Upper lobe of right lung (tissue), 1 donor: ENCODE results near the gene ZNF367. TPM values are rescaled to one million over a fixed set of nuclear protein-coding genes. Genes with fewer than 3 reads are reported as not detected.

ENCODE experiments used
- ATAC-seq: fragments of 200-7000 bp; cut with Tn5 transposase; one replicate; pipeline ENCODE4 v1.9.1; 2020; ENCODE audit warnings: mild to moderate bottlenecking, moderate library complexity
- DNase-seq: peaks from one replicate; pipeline ENCODE4 v3.0.0-alpha.2; 2020
- H3K27ac ChIP-seq: fragments of 200-600 bp; one replicate; pipeline ENCODE4 v1.8.0; 2022
- H3K27me3 ChIP-seq: fragments of 200-600 bp; one replicate; pipeline ENCODE4 v1.8.0; 2022; ENCODE audit warnings: mild to moderate bottlenecking
- H3K36me3 ChIP-seq: fragments of 200-600 bp; one replicate; pipeline ENCODE4 v1.8.0; 2022
- H3K4me1 ChIP-seq: fragments of 200-600 bp; one replicate; pipeline ENCODE4 v1.8.0; 2022
- H3K4me3 ChIP-seq: fragments of 200-600 bp; one replicate; pipeline ENCODE4 v1.8.0; 2022; ENCODE audit warnings: mild to moderate bottlenecking
- H3K9me3 ChIP-seq: fragments of 200-600 bp; one replicate; pipeline ENCODE4 v1.8.0; 2022
- CTCF ChIP-seq: fragments of 200-600 bp; IDR thresholded peaks from one replicate; pipeline ENCODE4 v1.8.0; 2022; ENCODE audit warnings: antibody characterized with exemption
- intact Hi-C: fragments of 100-400 bp; cut with DNase I; formaldehyde crosslinking; loops from one replicate; pipeline ENCODE4 v1.11.0; 2022
- total RNA-seq: library from RNA; stranded (reverse); fragmentation: NEBNext Ultra II Directional; extraction: Animal tissue kit (Norgen Biotek cat#: 25700); gene quantifications from one replicate; pipeline ENCODE4 v1.2.1, GENCODE V29; 2021
- donor health status: DM: no; HTN: yes; CAD: no; lungs with severe emphysema.

ZNF367 gene
- total RNA-seq, 1 donor from 2014 or later: 0.67 TPM

DNA sequence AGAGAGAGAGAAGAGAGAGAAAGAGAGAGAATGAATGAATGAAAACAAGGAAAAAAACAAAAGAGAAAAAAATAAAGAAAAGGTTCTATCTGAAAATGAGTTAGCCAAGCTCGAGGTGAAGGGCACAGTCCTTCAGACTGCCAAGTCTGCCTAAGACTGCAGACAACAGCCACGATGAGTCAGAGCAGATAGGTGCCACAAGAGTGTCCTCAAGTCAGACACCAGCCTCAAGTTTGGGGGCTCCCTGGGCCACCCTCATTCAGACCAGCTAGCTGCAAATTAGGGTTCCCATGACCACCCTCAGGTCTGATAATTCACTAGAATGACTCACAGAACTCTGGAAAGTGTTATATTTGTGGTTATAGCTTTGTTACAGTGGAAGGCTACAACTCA lies 17.9 kb upstream of the ZNF367 start:
- Histone ChIP-seq H3K4me1 (no peaks in the 10 kb centered on the region), H3K27me3 (no peaks in the 10 kb centered on the region), H3K27ac (no peak overlapping the region), H3K4me3 (no peak overlapping the region), H3K9me3 (no peaks in the 10 kb centered on the region), H3K36me3 (no peaks in the 10 kb centered on the region)
- no peak for TF ChIP-seq CTCF
- intact Hi-C loops: no loop called here
- DNase-seq: no peak
- ATAC-seq: no peak

- DNase-seq: no peak
- no peak overlapping the region for H3K27ac ChIP-seq
- no peaks in the 10 kb centered on the region for H3K4me1 ChIP-seq
- no peaks in the 10 kb centered on the region for H3K9me3 ChIP-seq
- no peak for TF ChIP-seq CTCF
- H3K27me3 ChIP-seq: no peaks in the 10 kb centered on the region
- no peaks in the 10 kb centered on the region for H3K36me3 ChIP-seq
- H3K4me3 ChIP-seq: no peak overlapping the region
- intact Hi-C loops: no loop called here
- no peak for ATAC-seq
Measured at GRCh38 chr9:96435345-96435744, 17.2 kb upstream of the ZNF367 start.

DNA sequence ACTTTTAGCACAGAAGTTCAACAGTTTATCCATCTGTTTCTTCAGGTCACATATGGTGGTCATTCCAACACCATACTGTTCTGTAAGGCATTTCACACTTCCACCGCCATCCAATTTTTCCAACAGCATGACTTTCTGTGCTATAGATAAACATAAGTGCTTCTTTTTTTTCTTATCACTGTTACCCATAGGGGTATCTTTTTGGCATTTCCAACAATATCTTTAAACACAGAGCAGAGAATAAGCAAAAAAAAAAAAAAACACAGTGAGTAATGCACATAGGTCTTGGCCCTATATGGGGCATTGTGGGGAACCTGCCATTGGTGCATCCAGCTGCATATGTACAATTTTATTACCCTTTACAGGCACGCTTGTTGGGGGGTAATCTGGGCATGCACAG lies 12.2 kb upstream of the ZNF367 start:
- Histone ChIP-seq H3K4me1 (no peaks in the 10 kb centered on the region), H3K27ac (no peak overlapping the region), H3K4me3 (no peak overlapping the region), H3K36me3 (no peaks in the 10 kb centered on the region), H3K27me3 (no peaks in the 10 kb centered on the region), H3K9me3 (no peaks in the 10 kb centered on the region)
- ATAC-seq: no peak
- intact Hi-C loops: no loop called here
- no peak for TF ChIP-seq CTCF
- no peak for DNase-seq

- TF ChIP-seq CTCF: no peak
- no peak overlapping the region for H3K27ac ChIP-seq
- intact Hi-C loops: no loop called here
- H3K4me1 ChIP-seq: no peaks in the 10 kb centered on the region
- DNase-seq: no peak
- no peaks in the 10 kb centered on the region for H3K36me3 ChIP-seq
- no peaks in the 10 kb centered on the region for H3K27me3 ChIP-seq
- no peak overlapping the region for H3K4me3 ChIP-seq
- H3K9me3 ChIP-seq: no peaks in the 10 kb centered on the region
- no peak for ATAC-seq
Measured at GRCh38 chr9:96429732-96430131, 11.6 kb upstream of the ZNF367 start.

- peaks cover 6% of the 10 kb centered on the region for H3K4me1 ChIP-seq
- no peaks in the 10 kb centered on the region for H3K9me3 ChIP-seq
- no peak for TF ChIP-seq CTCF
- ATAC-seq (peak; percentile 64), DNase-seq (no peak)
- intact Hi-C loops: no loop called here
- H3K4me3 ChIP-seq: no peak overlapping the region
- no peaks in the 10 kb centered on the region for H3K27me3 ChIP-seq
- H3K36me3 ChIP-seq: no peaks in the 10 kb centered on the region
- H3K27ac ChIP-seq: no peak overlapping the region
Measured at GRCh38 chr9:96425500-96426169, 7.5 kb upstream of the ZNF367 start.

- no peaks in the 10 kb centered on the region for H3K36me3 ChIP-seq
- DNase-seq (no peak), ATAC-seq (no peak)
- no peaks in the 10 kb centered on the region for H3K27me3 ChIP-seq
- intact Hi-C loops: no loop called here
- no peak overlapping the region for H3K27ac ChIP-seq
- H3K4me3 ChIP-seq: no peak overlapping the region
- H3K9me3 ChIP-seq: no peaks in the 10 kb centered on the region
- TF ChIP-seq CTCF: no peak
- H3K4me1 ChIP-seq: peaks cover 19% of the 10 kb centered on the region
Measured at GRCh38 chr9:96423985-96424336, 5.8 kb upstream of the ZNF367 start.
